Measurements from ENCODE around the gene IVL. TPM values are rescaled to one million over a fixed set of nuclear protein-coding genes. Genes with fewer than 3 reads are reported as not detected.

Gene IVL
- total RNA-seq, 6 experiments from 2014 or later, result not detected

- Mint-ChIP-seq H3K9me3 (no peaks in the 10 kb centered on the region), H3K27ac (no peak overlapping the region), H3K4me3 (no peak overlapping the region), H3K4me1 (ENCODE audit: low read depth) (no peaks in the 10 kb centered on the region; the same call in 1 of the 2 replicates), H3K36me3 (ENCODE audit: low read depth) (no peaks in the 10 kb centered on the region), H3K27me3 (ENCODE audit: insufficient read depth) (no peaks in the 10 kb centered on the region)
- no peak for TF ChIP-seq CTCF (IDR thresholded peaks at IDR 0.05)
- no peak for DNase-seq
Observed at GRCh38 chr1:152866321-152866720, 42.0 kb upstream of the IVL start.

GRCh38 chr1:152869808-152870419 is 38.4 kb upstream of the IVL start:
- TF ChIP-seq CTCF (IDR thresholded peaks at IDR 0.05), result peak; percentile 89
- peaks cover 7% of the 10 kb centered on the region; the same call in 1 of the 2 replicates for H3K4me1 Mint-ChIP-seq (ENCODE audit: low read depth)
- no peaks in the 10 kb centered on the region for H3K36me3 Mint-ChIP-seq (ENCODE audit: low read depth)
- no peak overlapping the region for H3K4me3 Mint-ChIP-seq
- H3K27ac Mint-ChIP-seq, result no peak overlapping the region
- no peaks in the 10 kb centered on the region for H3K9me3 Mint-ChIP-seq
- no peaks in the 10 kb centered on the region; the same call in 1 of the 2 replicates for H3K27me3 Mint-ChIP-seq (ENCODE audit: insufficient read depth)
- peak; percentile 51 for DNase-seq

GRCh38 chr1:152870831-152871730 is 37.3 kb upstream of the IVL start:
- no peak overlapping the region for H3K27ac Mint-ChIP-seq
- H3K27me3 Mint-ChIP-seq (ENCODE audit: insufficient read depth), result no peaks in the 10 kb centered on the region; the same call in 1 of the 2 replicates
- H3K4me3 Mint-ChIP-seq, result peak overlapping the region; percentile 31; the same call in 1 of the 2 replicates
- DNase-seq, result peak; percentile 42
- no peaks in the 10 kb centered on the region for H3K36me3 Mint-ChIP-seq (ENCODE audit: low read depth)
- H3K4me1 Mint-ChIP-seq (ENCODE audit: low read depth), result peaks cover 7% of the 10 kb centered on the region; the same call in 1 of the 2 replicates
- no peaks in the 10 kb centered on the region for H3K9me3 Mint-ChIP-seq
- peak; percentile 79 for TF ChIP-seq CTCF (IDR thresholded peaks at IDR 0.05)

- Mint-ChIP-seq H3K27me3 (ENCODE audit: insufficient read depth) (no peaks in the 10 kb centered on the region; the same call in 1 of the 2 replicates), H3K4me1 (ENCODE audit: low read depth) (peaks cover 7% of the 10 kb centered on the region; the same call in 1 of the 2 replicates), H3K27ac (no peak overlapping the region), H3K36me3 (ENCODE audit: low read depth) (no peaks in the 10 kb centered on the region), H3K4me3 (no peak overlapping the region), H3K9me3 (no peaks in the 10 kb centered on the region)
- DNase-seq, result no peak
- no peak for TF ChIP-seq CTCF (IDR thresholded peaks at IDR 0.05)
Observed at GRCh38 chr1:152871731-152872126, 36.6 kb upstream of the IVL start.

- no peak for TF ChIP-seq CTCF (IDR thresholded peaks at IDR 0.05)
- H3K9me3 Mint-ChIP-seq, result no peaks in the 10 kb centered on the region
- H3K36me3 Mint-ChIP-seq (ENCODE audit: low read depth), result no peaks in the 10 kb centered on the region
- DNase-seq, result no peak
- no peak overlapping the region for H3K4me3 Mint-ChIP-seq
- peaks cover 7% of the 10 kb centered on the region; the same call in 1 of the 2 replicates for H3K4me1 Mint-ChIP-seq (ENCODE audit: low read depth)
- H3K27me3 Mint-ChIP-seq (ENCODE audit: insufficient read depth), result no peaks in the 10 kb centered on the region; the same call in 1 of the 2 replicates
- no peak overlapping the region for H3K27ac Mint-ChIP-seq
Observed at GRCh38 chr1:152873495-152873894, 34.9 kb upstream of the IVL start.
